Measurements from ENCODE around the gene IPCEF1. TPM values are rescaled to one million over a fixed set of nuclear protein-coding genes. Genes with fewer than 3 reads are reported as not detected.
A peak's percentile ranks its signal among the peaks of the same experiment; 100 is the strongest.

Gene IPCEF1
- total and polyA plus RNA-seq, 8 donors: 2.4 to 6.9 (median 5.4) TPM

- ATAC-seq (peak; percentile 76), DNase-seq (peak in 2 of 4 donors; percentile 39 to 64)
- no peaks in the 10 kb centered on the region for H3K27me3 ChIP-seq
- no peak overlapping the region for H3K27ac ChIP-seq
- no peak for TF ChIP-seq CTCF (IDR thresholded peaks at IDR 0.05)
- no peaks in the 10 kb centered on the region for H3K36me3 ChIP-seq
- H3K4me1 ChIP-seq: peaks cover 0 to 29% of the 10 kb centered on the region in 2 donors
- H3K9me3 ChIP-seq: no peaks in the 10 kb centered on the region
- no peak overlapping the region for H3K4me3 ChIP-seq
- intact Hi-C loops (cut with DNase I): no loop called here
These were observed 13.9 kb upstream of the IPCEF1 start for GRCh38 chr6:154370545-154370944.

DNA sequence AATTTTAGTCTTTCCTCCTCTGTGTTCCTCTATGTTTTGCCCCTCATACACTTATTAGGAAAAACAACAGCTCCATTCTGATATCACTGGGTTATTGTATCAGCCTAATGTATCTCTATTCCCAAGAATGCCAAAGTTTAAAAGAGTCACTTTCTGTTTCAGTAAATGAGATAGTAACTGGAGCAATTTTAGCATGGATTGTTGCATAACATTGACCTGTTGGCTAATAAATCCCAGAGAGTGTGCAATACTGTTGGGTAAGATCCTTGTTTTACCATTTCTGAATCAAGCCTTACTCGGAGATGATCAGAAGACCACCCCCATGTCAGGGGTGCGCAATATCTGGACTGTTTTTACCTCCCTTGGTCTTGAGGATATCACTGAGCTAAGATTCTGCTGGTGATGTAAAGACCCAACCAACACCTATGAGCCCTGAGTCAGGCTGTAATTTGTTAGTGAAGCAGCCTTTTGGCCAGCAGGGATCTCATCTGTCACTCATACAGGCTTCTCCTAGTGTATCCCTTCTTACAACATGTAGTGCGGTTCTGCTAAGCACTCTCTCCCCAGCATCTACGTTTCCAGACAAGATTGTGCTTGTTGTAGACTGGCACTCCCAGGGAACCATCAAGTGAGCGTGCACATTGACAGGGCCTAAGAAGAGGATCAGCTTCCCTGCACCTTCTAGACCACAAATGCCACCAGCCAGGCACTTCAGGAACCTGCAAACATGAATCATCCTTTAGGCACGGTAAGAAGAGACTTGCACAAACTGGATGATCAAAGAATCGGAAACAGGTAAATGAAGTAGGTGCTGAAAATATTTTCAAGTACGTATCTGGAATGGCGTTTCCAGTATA, 11.5 kb upstream of the IPCEF1 start:
- no peak for TF ChIP-seq CTCF (IDR thresholded peaks at IDR 0.05)
- no peaks in the 10 kb centered on the region for H3K27me3 ChIP-seq
- intact Hi-C loops (cut with DNase I): no loop called here
- H3K27ac ChIP-seq: peak overlapping the region in 1 of 2 donors; percentile 59
- no peaks in the 10 kb centered on the region for H3K9me3 ChIP-seq
- H3K4me1 ChIP-seq: peaks cover 0 to 29% of the 10 kb centered on the region in 2 donors
- H3K4me3 ChIP-seq: no peak overlapping the region
- H3K36me3 ChIP-seq: no peaks in the 10 kb centered on the region
- ATAC-seq (peak; percentile 72), DNase-seq (no peak)

DNA sequence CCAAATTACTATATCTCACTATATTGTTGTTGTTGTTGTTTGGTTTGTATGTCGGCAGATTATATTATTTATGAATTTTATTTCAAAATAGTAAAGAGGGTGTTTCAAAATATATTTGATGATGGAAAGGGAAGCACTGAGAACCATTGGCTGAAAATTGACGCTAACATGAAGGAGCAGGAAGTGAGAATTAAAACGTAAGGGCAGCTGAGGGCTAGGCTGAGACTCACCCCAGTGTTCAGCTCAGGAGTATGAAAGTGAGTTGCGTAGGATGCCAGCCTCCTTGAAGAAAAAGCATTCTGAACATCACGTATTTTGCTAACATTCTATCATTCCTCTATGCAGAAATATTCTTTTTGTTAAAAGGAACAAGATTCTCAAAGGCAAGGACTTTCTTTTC, 10.7 kb upstream of the IPCEF1 start:
- no peak overlapping the region for H3K4me3 ChIP-seq
- H3K4me1 ChIP-seq: peaks cover 0 to 29% of the 10 kb centered on the region in 2 donors
- no peaks in the 10 kb centered on the region for H3K27me3 ChIP-seq
- TF ChIP-seq CTCF (IDR thresholded peaks at IDR 0.05): no peak
- ATAC-seq: no peak
- H3K9me3 ChIP-seq: no peaks in the 10 kb centered on the region
- no peaks in the 10 kb centered on the region for H3K36me3 ChIP-seq
- H3K27ac ChIP-seq: peak overlapping the region in 1 of 2 donors; percentile 59
- no peak for DNase-seq
- intact Hi-C loops (cut with DNase I): no loop called here

DNA sequence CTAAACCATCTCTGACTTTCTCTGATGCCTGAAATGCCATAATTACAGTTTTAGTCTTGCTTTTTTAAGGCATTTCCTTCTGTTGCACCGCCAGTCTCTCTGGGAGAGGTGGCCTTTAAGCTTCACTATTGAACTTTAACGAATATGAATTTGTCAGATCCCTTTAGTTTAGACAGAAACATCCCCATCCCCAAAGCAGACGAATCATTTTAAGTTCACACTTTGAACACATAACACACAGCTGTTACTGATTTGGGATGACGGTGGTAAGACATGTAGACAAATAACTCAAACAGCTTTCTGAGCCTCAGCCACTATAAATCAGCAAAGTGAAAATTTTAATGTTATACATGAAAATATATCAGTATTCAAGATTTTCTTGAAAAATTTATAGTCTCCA, 7.2 kb upstream of the IPCEF1 start:
- Histone ChIP-seq H3K36me3 (no peaks in the 10 kb centered on the region), H3K4me1 (peaks cover 0 to 22% of the 10 kb centered on the region in 2 donors), H3K9me3 (no peaks in the 10 kb centered on the region), H3K27me3 (no peaks in the 10 kb centered on the region), H3K27ac (no peak overlapping the region), H3K4me3 (no peak overlapping the region)
- TF ChIP-seq CTCF (IDR thresholded peaks at IDR 0.05): no peak
- no peak for DNase-seq
- ATAC-seq: no peak
- intact Hi-C loops (cut with DNase I): no loop called here

- Histone ChIP-seq H3K27ac (no peak overlapping the region), H3K9me3 (no peaks in the 10 kb centered on the region), H3K27me3 (no peaks in the 10 kb centered on the region), H3K4me1 (peaks cover 0 to 20% of the 10 kb centered on the region in 2 donors), H3K36me3 (no peaks in the 10 kb centered on the region), H3K4me3 (no peak overlapping the region)
- ATAC-seq: no peak
- intact Hi-C loops (cut with DNase I): no loop called here
- TF ChIP-seq CTCF (IDR thresholded peaks at IDR 0.05): no peak
- DNase-seq: no peak
These were observed 4.9 kb upstream of the IPCEF1 start for GRCh38 chr6:154361476-154361875.
